PFSK-1 (cell line): ENCODE results near the gene NUDT8.

ENCODE experiments used
- POLR2AphosphoS5 ChIP-seq: IDR thresholded peaks from 2 replicates; pipeline ENCODE4 v1.6.1; 2012; ENCODE audit warnings: low read depth, mild to moderate bottlenecking, control low read depth, low read length, moderate library complexity
- REST ChIP-seq, 2 experiments: IDR thresholded peaks; 2 replicates each; pipeline versions ENCODE4 v1.6.1 to v1.8.0; 2011 to 2012; ENCODE audit warnings: low read depth in 2 of 2, low read length in 2 of 2, control low read depth in 1 of 2, inconsistent platforms in 1 of 2, mild to moderate bottlenecking in 1 of 2, moderate library complexity in 1 of 2; ENCODE audit not compliant: insufficient read depth in 1 of 2
- TAF1 ChIP-seq: IDR thresholded peaks from 2 replicates; pipeline ENCODE4 v1.6.1; 2012; ENCODE audit warnings: low read length, control low read depth, borderline replicate concordance; ENCODE audit not compliant: insufficient read depth

- TF ChIP-seq REST (IDR thresholded peaks at IDR 0.05; ENCODE audit: insufficient read depth in 1 of 2, low read depth in 2 of 2, low read length in 2 of 2) (no peak), POLR2AphosphoS5 (no peak), TAF1 (no peak)
Measured at GRCh38 chr11:67644472-67645418, 15.0 kb upstream of the NUDT8 start.
